ENCODE results near the gene CABP4. TPM values are rescaled to one million over a fixed set of nuclear protein-coding genes. Genes with fewer than 3 reads are reported as not detected.

CABP4 gene
- total and polyA plus RNA-seq, 10 of the 15 experiments (the other 5 are each of a cell fraction or from before 2014, with no cell fraction given), result 0.04 to 0.41 (median 0.14) TPM; not detected in 2

DNA sequence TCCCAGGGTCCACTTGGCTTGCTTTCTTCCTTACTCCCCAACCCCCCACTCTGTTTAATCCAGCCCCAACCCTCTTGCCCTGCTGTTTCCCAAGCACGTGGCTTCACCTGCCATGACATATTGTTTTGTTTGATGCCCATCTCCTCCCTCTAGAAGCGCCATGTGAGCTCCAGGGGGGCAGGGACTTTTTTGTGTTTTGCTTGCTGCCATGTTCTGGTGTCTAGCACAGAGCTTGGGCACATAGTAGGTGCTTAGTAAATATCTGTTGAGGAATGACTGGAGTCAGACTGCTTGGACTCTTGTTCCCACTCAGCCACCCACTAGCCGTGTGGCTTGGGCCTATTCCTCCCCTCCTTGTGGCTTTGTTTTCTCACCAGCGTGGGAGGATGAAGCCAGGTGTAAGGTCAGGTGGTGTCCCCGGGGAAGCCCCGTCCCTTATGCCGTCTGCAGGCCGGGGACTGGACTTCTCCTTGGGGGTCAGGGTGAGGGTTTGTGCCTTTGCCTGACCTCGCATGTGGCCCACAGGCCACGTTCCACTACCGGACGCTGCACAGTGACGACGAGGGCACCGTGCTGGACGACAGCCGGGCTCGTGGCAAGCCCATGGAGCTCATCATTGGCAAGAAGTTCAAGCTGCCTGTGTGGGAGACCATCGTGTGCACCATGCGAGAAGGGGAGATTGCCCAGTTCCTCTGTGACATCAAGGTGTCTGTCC, 31.5 kb downstream of the CABP4 start:
- Histone ChIP-seq H3K79me2 (ENCODE audit: control insufficient read depth, insufficient read depth, low read length) (peaks cover 33% of the 10 kb centered on the region), H4K20me1 (ENCODE audit: control insufficient read depth, insufficient read depth) (no peaks in the 10 kb centered on the region), H3K9me3 (replicated peaks; ENCODE audit: control insufficient read depth, insufficient read depth, low read length) (no peaks in the 10 kb centered on the region), H3K36me3 (ENCODE audit: control insufficient read depth in 2 of 2, insufficient read depth in 2 of 2, low read length in 1 of 2) (peaks cover 4 to 21% of the 10 kb centered on the region in 2 experiments; a peak in 3 of 4 replicates), H3K4me2 (ENCODE audit: control insufficient read depth, insufficient read depth) (peak overlapping the region; percentile 80), H3K4me1 (ENCODE audit: control insufficient read depth, insufficient read depth, low read length) (peaks cover 44% of the 10 kb centered on the region), H3K27ac (ENCODE audit: control insufficient read depth, insufficient read depth) (peak overlapping the region; percentile 70), H3K4me3 (0 out of 2 replicates have a peak overlapping the region, but pooled peaks have one; percentile 1), H3K9ac (ENCODE audit: control insufficient read depth, insufficient read depth, low read length) (peak overlapping the region; percentile 25), H2AFZ (ENCODE audit: control insufficient read depth, low read depth, low read length) (no peak overlapping the region; the same call in 1 of the 2 replicates), H3K27me3 (replicated peaks in 1 of 2; ENCODE audit: control insufficient read depth in 2 of 2, insufficient read depth in 2 of 2, low read length in 1 of 2) (no peaks in the 10 kb centered on the region)
- POLR2A ChIA-PET, result interaction anchor here (0.6 to 6.8 kb wide), 17 partner anchors 10 to 142 kb away, joined by 3 to 112 read pairs (median 6); partner anchors contain the start of genes CLCF1, PITPNM1, POLD4 and PPP1CA
- in situ Hi-C loops (cut with MboI), result no loop called here
- no TSS peak for BruUV-seq (replicated peaks)
- peak; percentile 66 for FAIRE-seq
- WGBS (ENCODE audit: insufficient coverage, insufficient replicate concordance, low lambda C conversion rate, missing lambda C conversion rate), result 5% methylated on average over 20 of the region's 20 CpGs
- peak; percentile 49 for ATAC-seq
- DNase-seq (ENCODE audit: low read depth, low spot score), result peak; percentile 87
- intact Hi-C loops (cut with micrococcal nuclease; ENCODE audit: unreplicated experiment), result loop anchor here (2.0 to 10.0 kb wide), 3 partner anchors 20 to 222 kb away; partner anchors contain the start of genes GRK2 and POLD4
- CTCF ChIA-PET, result interaction anchor here (1.3 to 6.7 kb wide), 5 partner anchors 18 to 135 kb away, joined by 5 to 37 read pairs (median 9); partner anchors contain the start of genes PITPNM1, PPP1CA, PTPRCAP and TBC1D10C
- RAD21 ChIA-PET (ENCODE audit: unreplicated experiment), result interaction anchor here (0.6 to 6.9 kb wide), 17 partner anchors 16 to 142 kb away, joined by 3 to 95 read pairs (median 4); partner anchors contain the start of genes PITPNM1, POLD4, PPP1CA and PTPRCAP
- SMC1A ChIA-PET (ENCODE audit: uncharacterized antibody, unreplicated experiment), result interaction anchor here (0.8 to 6.2 kb wide), 10 partner anchors 18 to 169 kb away, joined by 3 to 43 read pairs (median 6); partner anchors contain the start of genes PITPNM1, PTPRCAP, RAD9A and TMEM134
- TF ChIP-seq, protein P1, sequence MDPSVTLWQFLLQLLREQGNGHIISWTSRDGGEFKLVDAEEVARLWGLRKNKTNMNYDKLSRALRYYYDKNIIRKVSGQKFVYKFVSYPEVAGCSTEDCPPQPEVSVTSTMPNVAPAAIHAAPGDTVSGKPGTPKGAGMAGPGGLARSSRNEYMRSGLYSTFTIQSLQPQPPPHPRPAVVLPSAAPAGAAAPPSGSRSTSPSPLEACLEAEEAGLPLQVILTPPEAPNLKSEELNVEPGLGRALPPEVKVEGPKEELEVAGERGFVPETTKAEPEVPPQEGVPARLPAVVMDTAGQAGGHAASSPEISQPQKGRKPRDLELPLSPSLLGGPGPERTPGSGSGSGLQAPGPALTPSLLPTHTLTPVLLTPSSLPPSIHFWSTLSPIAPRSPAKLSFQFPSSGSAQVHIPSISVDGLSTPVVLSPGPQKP (IDR thresholded peaks at IDR 0.05; ENCODE audit: low read depth, low read length), result no peak
- TF ChIP-seq FOXK2 (IDR thresholded peaks at IDR 0.05) (no peak), HDAC6 (IDR thresholded peaks at IDR 0.05; ENCODE audit: unreplicated experiment) (no peak), ZNF384 (IDR thresholded peaks at IDR 0.05; ENCODE audit: borderline replicate concordance, low read depth, low read length) (no peak), SUPT20H (IDR thresholded peaks at IDR 0.05; ENCODE audit: borderline replicate concordance, control insufficient read depth, low read depth, low read length) (no peak), SIX5 (IDR thresholded peaks at IDR 0.05; ENCODE audit: low read depth, low read length, severe bottlenecking) (no peak), EED (IDR thresholded peaks at IDR 0.05; ENCODE audit: low read depth) (peak; percentile 95), EGR1 (IDR thresholded peaks at IDR 0.05; ENCODE audit: borderline replicate concordance in 1 of 2, low read depth in 2 of 2, low read length in 2 of 2) (peak; percentile 59 to 96), MTA2 (IDR thresholded peaks at IDR 0.05; ENCODE audit: low read depth) (peak; percentile 82), IRF4 (IDR thresholded peaks at IDR 0.05; ENCODE audit: low read depth, low read length) (peak; percentile 92), TCF7 (IDR thresholded peaks at IDR 0.05; ENCODE audit: borderline replicate concordance) (no peak), RBBP5 (conservative IDR thresholded peaks at IDR 0.05) (no peak)
- TF ChIP-seq, protein P2, sequence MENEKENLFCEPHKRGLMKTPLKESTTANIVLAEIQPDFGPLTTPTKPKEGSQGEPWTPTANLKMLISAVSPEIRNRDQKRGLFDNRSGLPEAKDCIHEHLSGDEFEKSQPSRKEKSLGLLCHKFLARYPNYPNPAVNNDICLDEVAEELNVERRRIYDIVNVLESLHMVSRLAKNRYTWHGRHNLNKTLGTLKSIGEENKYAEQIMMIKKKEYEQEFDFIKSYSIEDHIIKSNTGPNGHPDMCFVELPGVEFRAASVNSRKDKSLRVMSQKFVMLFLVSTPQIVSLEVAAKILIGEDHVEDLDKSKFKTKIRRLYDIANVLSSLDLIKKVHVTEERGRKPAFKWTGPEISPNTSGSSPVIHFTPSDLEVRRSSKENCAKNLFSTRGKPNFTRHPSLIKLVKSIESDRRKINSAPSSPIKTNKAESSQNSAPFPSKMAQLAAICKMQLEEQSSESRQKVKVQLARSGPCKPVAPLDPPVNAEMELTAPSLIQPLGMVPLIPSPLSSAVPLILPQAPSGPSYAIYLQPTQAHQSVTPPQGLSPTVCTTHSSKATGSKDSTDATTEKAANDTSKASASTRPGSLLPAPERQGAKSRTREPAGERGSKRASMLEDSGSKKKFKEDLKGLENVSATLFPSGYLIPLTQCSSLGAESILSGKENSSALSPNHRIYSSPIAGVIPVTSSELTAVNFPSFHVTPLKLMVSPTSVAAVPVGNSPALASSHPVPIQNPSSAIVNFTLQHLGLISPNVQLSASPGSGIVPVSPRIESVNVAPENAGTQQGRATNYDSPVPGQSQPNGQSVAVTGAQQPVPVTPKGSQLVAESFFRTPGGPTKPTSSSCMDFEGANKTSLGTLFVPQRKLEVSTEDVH (IDR thresholded peaks at IDR 0.05; ENCODE audit: low read depth, partially characterized antibody), result no peak
- TF ChIP-seq, protein P3, sequence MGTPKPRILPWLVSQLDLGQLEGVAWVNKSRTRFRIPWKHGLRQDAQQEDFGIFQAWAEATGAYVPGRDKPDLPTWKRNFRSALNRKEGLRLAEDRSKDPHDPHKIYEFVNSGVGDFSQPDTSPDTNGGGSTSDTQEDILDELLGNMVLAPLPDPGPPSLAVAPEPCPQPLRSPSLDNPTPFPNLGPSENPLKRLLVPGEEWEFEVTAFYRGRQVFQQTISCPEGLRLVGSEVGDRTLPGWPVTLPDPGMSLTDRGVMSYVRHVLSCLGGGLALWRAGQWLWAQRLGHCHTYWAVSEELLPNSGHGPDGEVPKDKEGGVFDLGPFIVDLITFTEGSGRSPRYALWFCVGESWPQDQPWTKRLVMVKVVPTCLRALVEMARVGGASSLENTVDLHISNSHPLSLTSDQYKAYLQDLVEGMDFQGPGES (IDR thresholded peaks at IDR 0.05), result no peak; the same call in 1 of the 2 replicates
- TF ChIP-seq, protein P4, sequence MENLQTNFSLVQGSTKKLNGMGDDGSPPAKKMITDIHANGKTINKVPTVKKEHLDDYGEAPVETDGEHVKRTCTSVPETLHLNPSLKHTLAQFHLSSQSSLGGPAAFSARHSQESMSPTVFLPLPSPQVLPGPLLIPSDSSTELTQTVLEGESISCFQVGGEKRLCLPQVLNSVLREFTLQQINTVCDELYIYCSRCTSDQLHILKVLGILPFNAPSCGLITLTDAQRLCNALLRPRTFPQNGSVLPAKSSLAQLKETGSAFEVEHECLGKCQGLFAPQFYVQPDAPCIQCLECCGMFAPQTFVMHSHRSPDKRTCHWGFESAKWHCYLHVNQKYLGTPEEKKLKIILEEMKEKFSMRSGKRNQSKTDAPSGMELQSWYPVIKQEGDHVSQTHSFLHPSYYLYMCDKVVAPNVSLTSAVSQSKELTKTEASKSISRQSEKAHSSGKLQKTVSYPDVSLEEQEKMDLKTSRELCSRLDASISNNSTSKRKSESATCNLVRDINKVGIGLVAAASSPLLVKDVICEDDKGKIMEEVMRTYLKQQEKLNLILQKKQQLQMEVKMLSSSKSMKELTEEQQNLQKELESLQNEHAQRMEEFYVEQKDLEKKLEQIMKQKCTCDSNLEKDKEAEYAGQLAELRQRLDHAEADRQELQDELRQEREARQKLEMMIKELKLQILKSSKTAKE (IDR thresholded peaks at IDR 0.05; ENCODE audit: low read depth, poor library complexity, severe bottlenecking), result peak; percentile 87

Measured in GM12878 (cell line).